ENCODE measurements around the gene MYBL2.

MYBL2 gene

DNA sequence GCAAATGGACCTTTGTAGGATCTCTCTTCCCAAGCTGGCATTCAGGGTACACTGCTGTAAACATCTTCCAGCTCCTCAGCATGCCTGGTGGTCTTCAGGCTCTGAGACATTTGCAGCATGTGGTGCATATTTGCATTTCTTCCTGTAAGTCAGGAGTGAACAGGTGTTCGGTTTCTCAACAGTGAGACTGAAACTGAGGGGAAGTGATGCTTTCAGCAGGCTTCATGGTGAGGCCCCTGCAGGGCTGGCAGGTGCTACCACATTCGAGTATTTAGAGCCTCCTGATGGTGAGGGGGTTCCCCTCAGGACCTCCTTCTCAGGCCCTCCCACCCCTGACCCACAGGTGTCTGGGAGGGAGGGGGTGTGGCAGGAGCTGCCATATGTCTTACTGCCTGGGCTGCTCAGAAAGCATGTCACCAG, 15.1 kb downstream of the MYBL2 start:
- TF ChIP-seq POLR2AphosphoS5 (IDR thresholded peaks at IDR 0.05; ENCODE audit: low read depth, low read length): peak; percentile 67; the same call in 1 of the 2 replicates
- TF ChIP-seq POU2F2 (IDR thresholded peaks at IDR 0.05; ENCODE audit: low read depth, low read length): peak; percentile 94
- peak; percentile 58; the same call in 1 of the 2 replicates for TF ChIP-seq POLR2A (IDR thresholded peaks at IDR 0.05; ENCODE audit: low read depth, low read length)
- peak; percentile 12 for TF ChIP-seq PAX5 (IDR thresholded peaks at IDR 0.05; ENCODE audit: insufficient read depth, low read length, severe bottlenecking)
- TF ChIP-seq SPI1 (IDR thresholded peaks at IDR 0.05; ENCODE audit: low read depth, low read length): peak; percentile 94
- 0 out of 2 replicates have a peak, but pooled peaks have one; percentile 14 for TF ChIP-seq TAF1 (IDR thresholded peaks at IDR 0.05; ENCODE audit: low read depth, low read length)
- DNase-seq (ENCODE audit: insufficient read length, low spot score): peak; percentile 64
- FAIRE-seq: peak; percentile 97

DNA sequence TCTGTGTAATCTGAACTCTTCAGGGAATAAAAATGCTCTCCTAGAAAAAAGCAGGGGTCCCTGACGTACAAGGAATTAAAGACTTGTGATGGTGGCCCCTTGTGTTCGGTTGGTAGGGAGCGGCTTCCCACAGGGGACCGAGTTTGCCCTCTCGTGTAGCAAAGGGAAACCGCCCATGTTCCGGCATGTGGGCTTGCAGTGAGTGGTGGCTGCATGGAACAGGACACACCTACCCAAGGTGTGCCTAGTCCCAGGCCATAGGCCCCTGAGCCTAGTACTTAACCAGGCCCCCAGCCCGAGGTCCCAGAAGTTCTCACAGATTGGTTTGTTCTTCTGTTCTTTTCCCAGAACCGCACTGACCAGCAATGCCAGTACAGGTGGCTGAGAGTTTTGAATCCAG, 15.5 kb downstream of the MYBL2 start:
- DNase-seq (ENCODE audit: insufficient read length, low spot score): peak; percentile 21
- no peak for TF ChIP-seq POU2F2 (IDR thresholded peaks at IDR 0.05; ENCODE audit: low read depth, low read length)
- TF ChIP-seq TAF1 (IDR thresholded peaks at IDR 0.05; ENCODE audit: low read depth, low read length): no peak
- TF ChIP-seq POLR2AphosphoS5 (IDR thresholded peaks at IDR 0.05; ENCODE audit: low read depth, low read length): no peak
- TF ChIP-seq POLR2A (IDR thresholded peaks at IDR 0.05; ENCODE audit: low read depth, low read length): no peak
- TF ChIP-seq PAX5 (IDR thresholded peaks at IDR 0.05; ENCODE audit: insufficient read depth, low read length, severe bottlenecking): no peak
- no peak for TF ChIP-seq SPI1 (IDR thresholded peaks at IDR 0.05; ENCODE audit: low read depth, low read length)
- FAIRE-seq: peak; percentile 80

GRCh38 chr20:43686820-43687219, 19.9 kb downstream of the MYBL2 start:
- FAIRE-seq (no peak), DNase-seq (ENCODE audit: insufficient read length, low spot score) (no peak)
- no peak for TF ChIP-seq PAX5 (IDR thresholded peaks at IDR 0.05; ENCODE audit: insufficient read depth, low read length, severe bottlenecking)
- no peak for TF ChIP-seq TAF1 (IDR thresholded peaks at IDR 0.05; ENCODE audit: low read depth, low read length)
- TF ChIP-seq POU2F2 (IDR thresholded peaks at IDR 0.05; ENCODE audit: low read depth, low read length): no peak
- TF ChIP-seq POLR2AphosphoS5 (IDR thresholded peaks at IDR 0.05; ENCODE audit: low read depth, low read length): no peak
- no peak for TF ChIP-seq POLR2A (IDR thresholded peaks at IDR 0.05; ENCODE audit: low read depth, low read length)
- no peak for TF ChIP-seq SPI1 (IDR thresholded peaks at IDR 0.05; ENCODE audit: low read depth, low read length)

GRCh38 chr20:43689165-43689564, 22.3 kb downstream of the MYBL2 start:
- DNase-seq (ENCODE audit: insufficient read length, low spot score) (no peak), FAIRE-seq (no peak)
- no peak for TF ChIP-seq PAX5 (IDR thresholded peaks at IDR 0.05; ENCODE audit: insufficient read depth, low read length, severe bottlenecking)
- TF ChIP-seq POU2F2 (IDR thresholded peaks at IDR 0.05; ENCODE audit: low read depth, low read length): no peak
- TF ChIP-seq TAF1 (IDR thresholded peaks at IDR 0.05; ENCODE audit: low read depth, low read length): no peak
- TF ChIP-seq POLR2AphosphoS5 (IDR thresholded peaks at IDR 0.05; ENCODE audit: low read depth, low read length): no peak
- TF ChIP-seq POLR2A (IDR thresholded peaks at IDR 0.05; ENCODE audit: low read depth, low read length): no peak
- no peak for TF ChIP-seq SPI1 (IDR thresholded peaks at IDR 0.05; ENCODE audit: low read depth, low read length)

- DNase-seq (ENCODE audit: insufficient read length, low spot score) (no peak), FAIRE-seq (no peak)
- TF ChIP-seq TAF1 (IDR thresholded peaks at IDR 0.05; ENCODE audit: low read depth, low read length) (no peak), PAX5 (IDR thresholded peaks at IDR 0.05; ENCODE audit: insufficient read depth, low read length, severe bottlenecking) (no peak), POLR2AphosphoS5 (IDR thresholded peaks at IDR 0.05; ENCODE audit: low read depth, low read length) (no peak), SPI1 (IDR thresholded peaks at IDR 0.05; ENCODE audit: low read depth, low read length) (no peak), POU2F2 (IDR thresholded peaks at IDR 0.05; ENCODE audit: low read depth, low read length) (no peak), POLR2A (IDR thresholded peaks at IDR 0.05; ENCODE audit: low read depth, low read length) (no peak)
These were observed 24.2 kb downstream of the MYBL2 start for GRCh38 chr20:43690943-43691598.

- FAIRE-seq (peak; percentile 64), DNase-seq (ENCODE audit: insufficient read length, low spot score) (peak; percentile 57)
- TF ChIP-seq SPI1 (IDR thresholded peaks at IDR 0.05; ENCODE audit: low read depth, low read length): no peak
- TF ChIP-seq POLR2AphosphoS5 (IDR thresholded peaks at IDR 0.05; ENCODE audit: low read depth, low read length): no peak
- no peak for TF ChIP-seq PAX5 (IDR thresholded peaks at IDR 0.05; ENCODE audit: insufficient read depth, low read length, severe bottlenecking)
- no peak; the same call in 1 of the 2 replicates for TF ChIP-seq POU2F2 (IDR thresholded peaks at IDR 0.05; ENCODE audit: low read depth, low read length)
- TF ChIP-seq TAF1 (IDR thresholded peaks at IDR 0.05; ENCODE audit: low read depth, low read length): no peak
- no peak for TF ChIP-seq POLR2A (IDR thresholded peaks at IDR 0.05; ENCODE audit: low read depth, low read length)
These were observed 25.1 kb downstream of the MYBL2 start for GRCh38 chr20:43691928-43692524.

DNA sequence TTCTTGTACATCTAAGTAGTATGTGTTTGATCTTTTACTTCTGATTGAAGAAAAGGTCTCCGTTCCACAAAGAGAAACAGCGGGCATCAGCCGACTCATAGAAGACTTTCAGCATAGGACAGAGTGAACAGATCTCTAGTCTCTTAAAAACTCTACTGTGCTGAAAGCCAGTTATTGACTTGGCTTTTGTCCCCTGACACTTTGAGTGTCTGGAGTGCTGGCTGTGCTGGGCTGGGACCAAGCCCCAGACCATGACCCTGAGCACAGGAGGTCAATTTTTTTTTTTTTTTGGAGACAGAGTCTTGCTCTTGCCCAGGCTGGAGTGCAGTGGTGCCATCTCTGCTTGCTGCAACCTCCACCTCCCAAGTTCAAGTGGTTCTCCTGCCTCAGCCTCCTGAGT, 27.8 kb downstream of the MYBL2 start:
- no peak for DNase-seq (ENCODE audit: insufficient read length, low spot score)
- no peak for FAIRE-seq
- TF ChIP-seq POU2F2 (IDR thresholded peaks at IDR 0.05; ENCODE audit: low read depth, low read length): no peak

DNA sequence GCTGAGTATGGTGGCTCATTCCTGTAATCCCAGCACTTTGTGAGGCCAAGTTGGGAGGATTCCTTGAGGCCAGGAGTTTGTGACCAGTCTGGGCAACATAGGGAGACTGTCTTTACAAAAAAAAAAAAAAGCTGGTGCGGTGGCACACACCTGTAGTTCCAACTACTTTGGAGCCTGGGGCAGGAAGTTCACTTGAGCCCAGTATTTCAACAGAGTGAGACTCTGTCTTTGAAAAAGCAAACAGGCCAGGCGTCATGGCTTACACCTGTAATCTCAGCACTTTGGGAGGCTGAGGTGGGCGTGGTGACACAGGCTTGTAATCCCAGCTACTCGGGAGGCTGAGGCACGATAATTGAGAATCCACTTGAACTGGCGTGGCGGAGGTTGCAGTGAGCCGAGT, 28.7 kb downstream of the MYBL2 start:
- DNase-seq (ENCODE audit: insufficient read length, low spot score): no peak
- TF ChIP-seq POLR2A (IDR thresholded peaks at IDR 0.05; ENCODE audit: low read depth, low read length): no peak
- TF ChIP-seq POLR2AphosphoS5 (IDR thresholded peaks at IDR 0.05; ENCODE audit: low read depth, low read length): no peak
- no peak for TF ChIP-seq PAX5 (IDR thresholded peaks at IDR 0.05; ENCODE audit: insufficient read depth, low read length, severe bottlenecking)
- TF ChIP-seq TAF1 (IDR thresholded peaks at IDR 0.05; ENCODE audit: low read depth, low read length): no peak
- TF ChIP-seq POU2F2 (IDR thresholded peaks at IDR 0.05; ENCODE audit: low read depth, low read length): no peak
- TF ChIP-seq SPI1 (IDR thresholded peaks at IDR 0.05; ENCODE audit: low read depth, low read length): no peak
- no peak for FAIRE-seq

DNA sequence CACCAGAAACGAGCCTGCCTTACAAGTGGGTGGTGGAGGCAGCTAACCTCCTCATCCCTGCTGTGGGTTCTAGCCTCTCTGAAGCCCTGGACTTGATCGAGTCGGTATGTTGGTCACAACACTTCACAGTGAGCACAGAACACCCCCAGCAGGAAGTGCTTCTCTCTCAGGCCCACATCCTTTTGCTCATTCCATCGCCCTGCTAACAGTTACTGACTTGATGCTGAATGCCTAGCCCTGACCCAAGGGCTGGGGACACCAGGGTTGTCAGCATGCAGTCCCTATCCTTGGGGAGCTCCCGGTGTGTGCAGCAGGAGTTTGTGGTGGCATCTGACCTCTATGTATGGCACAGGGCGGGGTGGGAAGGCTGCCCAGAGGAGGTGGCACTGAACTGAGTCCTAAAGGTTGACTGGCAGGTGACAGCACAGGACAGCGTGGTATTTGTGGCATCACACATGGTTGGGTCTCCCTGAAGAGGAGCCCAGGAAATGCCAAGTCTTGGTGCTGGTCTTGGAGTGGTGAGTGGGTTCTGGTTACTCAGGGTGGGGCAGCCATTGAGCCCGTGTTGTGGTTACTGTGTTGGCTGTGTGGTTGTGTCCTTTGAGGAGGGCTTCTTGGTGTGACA, 33.1 kb downstream of the MYBL2 start:
- FAIRE-seq: no peak
- TF ChIP-seq POU2F2 (IDR thresholded peaks at IDR 0.05; ENCODE audit: low read depth, low read length) (no peak), SPI1 (IDR thresholded peaks at IDR 0.05; ENCODE audit: low read depth, low read length) (no peak), PAX5 (IDR thresholded peaks at IDR 0.05; ENCODE audit: insufficient read depth, low read length, severe bottlenecking) (no peak), POLR2AphosphoS5 (IDR thresholded peaks at IDR 0.05; ENCODE audit: low read depth, low read length) (no peak), TAF1 (IDR thresholded peaks at IDR 0.05; ENCODE audit: low read depth, low read length) (no peak), POLR2A (IDR thresholded peaks at IDR 0.05; ENCODE audit: low read depth, low read length) (no peak)
- no peak for DNase-seq (ENCODE audit: insufficient read length, low spot score)

Measured in GM12891 (cell line).